GM18507 (cell line): ENCODE measurements around the gene TM6SF1.
"Not testable (repeated sequence)": the region's sequence is repeated elsewhere in the genome, so short reads cannot be mapped to it uniquely, and the experiment has no call there.

ENCODE experiments used
- DNase-seq: peaks from one replicate; pipeline ENCODE4 v3.0.0; 2011; ENCODE audit warnings: low read depth; ENCODE audit not compliant: insufficient read length; ENCODE audit errors: extremely low spot score
- FAIRE-seq: peaks from 2 replicates; lab custom pipeline; 2011; peaks lifted over from hg19 to GRCh38; lab: Jason Lieb, UNC

The TM6SF1 gene

GRCh38 chr15:83106994-83107840, at the start of gene TM6SF1:
TSS of gene TM6SF1 (plus strand) at chr15:83107645. CDS start at chr15:83107681, 36 bp downstream.
- peak; percentile 37 for DNase-seq
- peak; percentile 18 for FAIRE-seq

DNA sequence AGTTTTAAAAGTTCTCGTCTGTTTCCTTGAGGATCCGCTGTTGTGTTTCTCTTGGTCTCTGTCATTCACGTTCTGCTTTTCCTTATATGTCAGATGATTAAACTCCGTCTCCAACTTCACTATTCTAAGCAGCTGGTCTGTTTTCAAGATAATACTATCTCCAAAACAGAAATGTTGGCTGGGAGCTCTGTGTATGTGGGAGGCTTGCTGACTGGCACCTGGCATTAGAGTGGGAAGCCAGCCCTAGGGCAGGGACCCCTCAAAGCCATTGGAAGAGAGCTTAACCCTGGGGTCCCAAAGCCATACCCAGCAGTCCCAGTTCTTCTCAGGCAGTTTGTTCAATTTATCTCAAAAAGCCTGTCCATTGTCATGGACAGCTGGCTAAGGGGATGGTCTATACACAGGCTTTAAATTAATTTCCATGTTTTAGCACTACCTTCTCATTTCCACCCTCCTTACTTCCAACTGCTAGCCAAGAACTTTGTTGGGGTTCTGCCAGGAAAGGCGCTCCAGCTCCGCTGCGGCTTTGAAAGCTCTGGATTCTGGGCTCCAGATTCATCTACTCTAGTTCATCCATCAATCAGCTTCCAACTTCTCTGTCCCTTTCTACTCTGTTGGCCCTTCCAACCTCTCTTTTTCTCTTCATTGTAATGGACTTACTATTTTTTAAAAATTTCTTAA, 49.6 kb upstream of the TM6SF1 start:
- no peak for DNase-seq
- no peak for FAIRE-seq

- no peak for DNase-seq
- FAIRE-seq: no peak
Measured at GRCh38 chr15:83061680-83062079, 45.8 kb upstream of the TM6SF1 start.

- DNase-seq: no peak
- FAIRE-seq: peak; percentile 84
Measured at GRCh38 chr15:83062768-83063180, 44.7 kb upstream of the TM6SF1 start.

DNA sequence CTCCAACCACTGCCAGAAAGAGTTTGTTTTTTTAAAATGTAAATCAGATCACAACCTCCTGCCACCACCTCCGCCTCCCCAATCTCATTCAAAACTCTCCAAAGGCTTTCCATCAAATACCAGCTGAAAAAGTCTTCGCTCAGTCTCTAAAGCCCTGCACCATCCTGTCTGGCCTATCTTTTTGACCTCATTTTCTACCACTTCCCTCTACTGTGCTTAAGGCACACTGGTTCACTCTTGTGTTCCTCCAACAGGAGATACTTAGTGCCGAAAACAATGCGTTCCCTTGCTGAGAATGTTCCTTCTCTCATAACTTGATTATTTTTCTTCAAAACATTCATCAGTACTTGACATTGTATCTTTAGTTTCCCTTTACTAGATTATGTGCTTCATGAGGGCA, 43.9 kb upstream of the TM6SF1 start:
- DNase-seq: no peak
- FAIRE-seq: no peak

- FAIRE-seq: no peak
- DNase-seq: no peak
Measured at GRCh38 chr15:83064859-83065258, 42.6 kb upstream of the TM6SF1 start.

DNA sequence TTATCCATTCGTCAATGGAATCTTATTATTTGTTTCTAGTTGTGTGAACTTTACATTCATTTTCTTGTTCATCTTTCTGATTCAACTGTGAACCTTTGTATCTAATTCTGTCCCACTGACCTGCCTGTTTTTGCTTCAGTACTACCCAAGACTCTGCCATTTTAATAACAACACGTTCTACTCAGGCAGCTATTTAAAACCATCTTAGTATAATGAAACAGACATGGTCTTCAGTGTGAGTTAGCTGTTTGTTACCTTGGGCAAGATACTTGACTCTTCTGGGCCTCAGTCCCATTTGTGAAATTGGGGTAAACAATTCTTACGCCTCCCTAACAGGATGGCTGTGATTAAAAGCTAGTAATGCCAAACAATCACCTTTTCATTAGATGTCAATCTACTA, 42.0 kb upstream of the TM6SF1 start:
- no peak for DNase-seq
- FAIRE-seq: no peak

DNA sequence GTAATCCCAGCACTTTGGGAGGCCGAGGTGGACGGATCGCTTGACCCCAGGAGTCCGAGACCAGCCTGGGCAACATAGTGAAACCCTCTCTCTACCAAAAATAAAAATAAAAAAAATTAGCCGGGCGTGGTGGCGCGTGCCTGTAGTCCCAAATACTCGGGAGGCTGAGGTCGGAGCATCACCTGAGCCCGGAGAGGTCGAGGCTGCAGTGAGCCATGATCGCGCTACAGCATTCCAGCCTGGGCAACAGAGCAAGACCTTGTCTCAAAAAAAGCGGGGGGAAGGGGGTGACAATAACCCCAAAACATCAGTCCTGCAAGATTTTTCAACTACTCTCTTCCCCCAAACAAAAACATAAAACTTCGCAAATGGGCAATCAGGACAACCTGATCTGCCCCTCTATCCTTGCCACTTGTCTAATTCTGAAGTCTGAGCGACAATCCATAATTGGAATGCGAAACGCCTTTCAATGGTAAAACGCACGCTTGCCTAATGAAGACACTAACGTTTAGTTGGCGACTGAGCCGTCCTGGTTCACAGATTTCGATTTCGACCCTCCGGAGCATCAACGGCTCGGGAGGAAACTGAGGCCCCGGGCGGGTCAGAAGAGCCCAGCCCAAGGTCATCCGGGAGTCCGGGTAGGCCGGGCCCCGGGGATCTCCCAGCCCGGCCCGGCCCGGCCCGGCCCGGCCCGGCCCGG, 41.3 kb upstream of the TM6SF1 start:
- DNase-seq (no peak), FAIRE-seq (no peak)

GRCh38 chr15:83066734-83067637, 40.5 kb upstream of the TM6SF1 start, which contains the start of gene BTBD1:
TSS of gene BTBD1 (minus strand) at chr15:83067252. CDS start at chr15:83067151, 101 bp downstream.
- FAIRE-seq (peak; percentile 88), DNase-seq (peak; percentile 89)

- DNase-seq (no peak), FAIRE-seq (no peak)
Measured at GRCh38 chr15:83067638-83067962, 39.8 kb upstream of the TM6SF1 start.

- DNase-seq (no peak), FAIRE-seq (no peak)
Measured at GRCh38 chr15:83068054-83068453, 39.4 kb upstream of the TM6SF1 start.

GRCh38 chr15:83069211-83069642, 38.2 kb upstream of the TM6SF1 start:
- not testable (repeated sequence) for DNase-seq, FAIRE-seq

DNA sequence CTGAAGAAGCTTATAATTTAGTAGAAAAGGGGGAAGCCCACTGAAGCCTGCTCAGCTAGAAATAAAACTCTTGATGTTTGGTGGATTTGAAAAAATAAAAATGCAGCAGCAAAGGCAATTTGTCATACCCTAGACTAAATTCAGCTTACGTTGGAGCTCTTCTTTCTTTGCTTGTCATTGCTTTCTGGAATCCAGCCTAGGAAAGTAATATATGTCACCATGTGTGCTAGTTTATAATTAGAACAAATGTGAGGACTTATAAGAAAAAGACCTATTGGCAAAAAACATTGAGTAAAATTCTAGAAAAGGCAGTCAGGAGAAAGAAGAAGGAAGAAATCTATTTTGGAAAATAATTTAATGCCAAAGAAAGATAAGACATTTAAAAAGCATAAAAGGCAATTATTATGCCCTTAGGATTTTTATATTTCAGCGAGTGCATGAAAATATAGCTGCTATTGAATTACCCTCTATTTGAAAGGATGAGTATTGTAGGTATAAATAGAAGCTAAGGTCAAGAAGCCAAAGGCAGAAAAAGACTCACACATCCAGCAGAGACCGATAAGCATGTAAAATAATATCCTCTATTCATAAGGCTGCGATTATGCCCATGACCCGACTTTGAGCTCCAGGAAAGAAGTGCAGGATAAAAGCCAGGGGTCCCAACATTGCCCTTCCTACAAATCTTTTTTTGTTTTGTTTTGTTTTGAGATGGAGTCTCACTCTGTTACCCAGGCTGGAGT, 29.8 kb upstream of the TM6SF1 start:
- FAIRE-seq (no peak), DNase-seq (no peak)

DNA sequence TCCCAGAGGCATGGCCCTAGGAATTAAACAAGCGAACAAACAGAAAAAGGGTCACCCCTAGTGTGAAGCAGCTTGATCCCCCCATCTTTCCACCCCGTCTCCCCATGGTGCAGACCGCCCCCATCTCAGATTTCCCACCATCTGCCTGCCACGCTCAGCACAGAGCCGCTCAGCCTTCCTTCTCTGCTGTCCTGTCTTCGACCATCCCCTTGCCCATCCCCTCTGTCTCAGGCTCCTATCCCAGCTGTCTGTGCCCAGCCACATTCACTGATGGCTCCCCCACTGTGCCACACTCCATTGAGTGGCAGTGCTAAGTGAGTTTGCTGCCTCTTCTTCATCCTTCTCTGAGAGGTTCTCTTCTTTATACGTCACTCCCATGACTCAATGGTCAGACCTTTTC, 28.7 kb upstream of the TM6SF1 start:
- FAIRE-seq (no peak), DNase-seq (no peak)

- DNase-seq: no peak
Measured at GRCh38 chr15:83081256-83082014, 26.0 kb upstream of the TM6SF1 start.

DNA sequence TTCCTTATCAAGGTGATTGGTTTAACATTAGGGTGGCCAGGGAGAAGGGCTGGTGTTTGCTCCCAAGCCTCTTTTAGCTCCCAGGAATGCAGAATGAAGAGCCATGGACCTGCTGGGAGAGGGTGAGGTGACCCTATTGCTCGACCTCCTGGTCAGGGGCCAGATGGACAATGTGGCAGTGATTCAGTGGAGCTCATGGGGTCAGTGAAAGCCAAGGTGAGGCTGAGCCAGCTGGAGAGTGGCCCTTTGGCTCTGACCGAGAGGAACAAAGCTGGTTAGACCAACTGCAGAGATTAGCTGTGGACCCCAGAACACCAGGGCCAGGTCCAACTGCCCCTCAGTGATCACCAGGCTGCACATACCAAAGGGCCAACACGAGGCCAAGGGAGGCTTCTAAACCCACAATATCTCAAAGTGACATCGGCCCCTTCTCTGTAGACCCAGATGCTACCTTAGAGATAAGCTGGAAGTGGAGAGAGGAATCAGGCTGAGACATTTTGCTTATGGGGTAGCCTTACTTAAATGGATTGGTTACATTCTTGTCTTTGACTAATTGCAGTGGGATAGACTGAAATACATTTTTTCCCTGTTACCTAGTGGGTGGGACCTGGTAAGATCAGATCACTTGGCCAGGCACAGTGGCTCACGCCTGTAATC, 24.6 kb upstream of the TM6SF1 start:
- DNase-seq: no peak

More at GRCh38 chr15:83081256-83082014, 26.0 kb upstream of the TM6SF1 start:
- FAIRE-seq: peak; percentile 54

GRCh38 chr15:83085461-83085860, 22.0 kb upstream of the TM6SF1 start:
- not testable (repeated sequence) for DNase-seq, FAIRE-seq

More for the DNA sequence above, 24.6 kb upstream of the TM6SF1 start:
- FAIRE-seq: no peak
